Endothelial cell of umbilical vein (primary cell): ENCODE data around the gene NCKAP5. TPM values are rescaled to one million over a fixed set of nuclear protein-coding genes. Genes with fewer than 3 reads are reported as not detected.

Experiments
- BruUV-seq: library from RNA; stranded (reverse); fragments of 400-500 nt; replicated peaks from 2 replicates; lab custom pipeline; 2021; lab: Mats Ljungman, UMichigan
- CTCF ChIA-PET: fragments of 300-600, 350-600 bp; sonication (Branson Sonifier 250); formaldehyde crosslinking; loops from one replicate; lab custom pipeline; 2021; ENCODE audit warnings: antibody characterized with exemption, inconsistent platforms; lab: Charles Lee
- POLR2A ChIA-PET: fragments of 300-600, 350-600 bp; sonication (Branson Sonifier 250); formaldehyde crosslinking; loops from one replicate; lab custom pipeline; 2021; ENCODE audit warnings: antibody characterized with exemption, inconsistent platforms; lab: Charles Lee
- DNase-seq: peaks from one replicate; pipeline ENCODE4 v3.0.0-alpha.2; 2011; ENCODE audit warnings: low read depth, low spot score
- FAIRE-seq: peaks from 2 replicates; lab custom pipeline; 2011; peaks lifted over from hg19 to GRCh38; lab: Jason Lieb, UNC
- H2AFZ ChIP-seq: 2 replicates; pipeline ENCODE4 v1.6.0; 2012; ENCODE audit warnings: low read depth, low read length, control low read depth, inconsistent platforms
- H3K27ac ChIP-seq: 2 replicates; pipeline ENCODE4 v1.5.1; 2011; ENCODE audit warnings: low read depth, mild to moderate bottlenecking, control low read depth, low read length, moderate library complexity; ENCODE audit not compliant: insufficient read depth
- H3K27me3 ChIP-seq, 2 experiments: 2 replicates each; pipeline versions ENCODE4 v1.6.0 to v1.6.1; 2011; ENCODE audit warnings: low read length in 2 of 2, mixed read lengths in 1 of 2; ENCODE audit not compliant: control insufficient read depth in 2 of 2, insufficient read depth in 2 of 2
- H3K36me3 ChIP-seq, 2 experiments: 2 replicates in 1 of 2; 3 replicates in 1 of 2; pipeline ENCODE4 v1.5.1; 2011; ENCODE audit warnings: low read length in 2 of 2, mild to moderate bottlenecking in 1 of 2, moderate library complexity in 1 of 2; ENCODE audit not compliant: control insufficient read depth in 2 of 2, insufficient read depth in 2 of 2; ENCODE audit errors: extremely low read depth in 1 of 2
- H3K4me1 ChIP-seq: 3 replicates; pipeline ENCODE4 v1.5.1; 2011; ENCODE audit warnings: mild to moderate bottlenecking, low read length; ENCODE audit not compliant: control insufficient read depth, insufficient read depth; ENCODE audit errors: extremely low read depth
- H3K4me2 ChIP-seq: 2 replicates; pipeline ENCODE4 v1.6.1; 2011; ENCODE audit warnings: low read length, control low read depth, mixed read lengths; ENCODE audit not compliant: insufficient read depth
- H3K4me3 ChIP-seq, 3 experiments: fragments of 200-600 bp in 1 of 3; sonication (generic), shearing (Covaris generic) in 1 of 3; replicated peaks in 1 of 3; 2 replicates each; pipeline ENCODE4 v1.5.1; 2011 to 2016; ENCODE audit warnings: control low read depth in 3 of 3, low read length in 3 of 3, mild to moderate bottlenecking in 2 of 3, inconsistent platforms in 1 of 3, low read depth in 1 of 3, moderate library complexity in 1 of 3; ENCODE audit not compliant: insufficient read depth in 1 of 3
- H3K79me2 ChIP-seq: 2 replicates; pipeline ENCODE4 v1.6.0; 2012; ENCODE audit warnings: low read length, inconsistent platforms; ENCODE audit not compliant: control insufficient read depth, insufficient read depth
- H3K9ac ChIP-seq: replicated peaks from 2 replicates; pipeline ENCODE3; 2011; ENCODE audit warnings: low read length, control low read depth; ENCODE audit not compliant: insufficient read depth; ENCODE audit errors: extremely low read depth
- H3K9me1 ChIP-seq: replicated peaks from 3 replicates; pipeline ENCODE4 v1.6.0; 2011; ENCODE audit warnings: mild to moderate bottlenecking, low read length; ENCODE audit not compliant: control insufficient read depth, insufficient read depth; ENCODE audit errors: extremely low read depth
- H3K9me3 ChIP-seq: replicated peaks from 2 replicates; pipeline ENCODE4 v1.5.1; 2012; ENCODE audit warnings: low read length, inconsistent platforms; ENCODE audit not compliant: control insufficient read depth, insufficient read depth
- H4K20me1 ChIP-seq: replicated peaks from 2 replicates; pipeline ENCODE3; 2011; ENCODE audit warnings: mild to moderate bottlenecking, low read length; ENCODE audit not compliant: control insufficient read depth, insufficient read depth; ENCODE audit errors: extremely low read depth
- EZH2 ChIP-seq: IDR thresholded peaks from 2 replicates; pipeline ENCODE4 v1.6.1; 2012; ENCODE audit warnings: borderline replicate concordance, low read depth, mild to moderate bottlenecking, moderate library complexity, low read length, inconsistent platforms; ENCODE audit not compliant: severe bottlenecking
- FOS ChIP-seq: IDR thresholded peaks from 2 replicates; pipeline ENCODE4 v1.6.1; 2011; ENCODE audit warnings: mild to moderate bottlenecking, low read length, moderate library complexity, borderline replicate concordance; ENCODE audit not compliant: insufficient read depth
- GATA2 ChIP-seq: IDR thresholded peaks from 2 replicates; pipeline ENCODE4 v1.7.0; 2011; ENCODE audit warnings: low read depth, mild to moderate bottlenecking, moderate library complexity, mixed read lengths, low read length; ENCODE audit not compliant: insufficient read length, insufficient read depth
- MYC ChIP-seq: IDR thresholded peaks from one replicate; pipeline ENCODE4 v1.6.1; 2011; ENCODE audit warnings: mild to moderate bottlenecking, low read depth, low read length
- POLR2A ChIP-seq: IDR thresholded peaks from 2 replicates; pipeline ENCODE4 v1.6.1; 2012; ENCODE audit warnings: low read depth, mild to moderate bottlenecking, control low read depth, low read length
- POLR2AphosphoS5 ChIP-seq: IDR thresholded peaks from 2 replicates; pipeline ENCODE4 v1.6.1; 2012; ENCODE audit warnings: low read depth, mild to moderate bottlenecking, control low read depth, low read length, moderate library complexity; ENCODE audit not compliant: insufficient read depth
- dilution Hi-C: fragments of 300-500 bp; cut with MboI; formaldehyde crosslinking; loops from one replicate; pipeline ENCODE4 v1.15.0; 2019; ENCODE audit warnings: low sequenced_read_pairs; ENCODE audit not compliant: extremely low pct_ligation_motif_present
- intact Hi-C: fragments of 100-400 bp; cut with micrococcal nuclease; formaldehyde crosslinking; loops from one replicate; pipeline ENCODE4 v1.10.0; 2022
- polyA plus RNA-seq, 4 experiments: library from polyadenylated mRNA; depleted of rRNA in 3 of 4; stranded (reverse) in 3 of 4; unstranded in 1 of 4; fragments of >200 nt; gene quantifications; 2 replicates each; pipeline versions ENCODE4 v1.2.1 to v1.2.3, GENCODE V29; 2011 to 2012; ENCODE audit warnings: missing spikeins in 1 of 4
- total RNA-seq: library from RNA; stranded (reverse); gene quantifications from 2 replicates; pipeline ENCODE4 v1.2.3, GENCODE V29; 2021
- TF ChIP-seq, protein P1 (sequence below): IDR thresholded peaks from 2 replicates; pipeline ENCODE4 v1.6.1; 2011; ENCODE audit not compliant: insufficient read depth, insufficient read length
- TF ChIP-seq, protein P2 (sequence below), 2 donors: IDR thresholded peaks; 1 replicate in 1 of 2; 2 replicates in 1 of 2; pipeline ENCODE4 v1.5.1; 2011; ENCODE audit warnings: low read length in 2 of 2, mild to moderate bottlenecking in 2 of 2, moderate library complexity in 2 of 2, control low read depth in 1 of 2, inconsistent platforms in 1 of 2, low read depth in 1 of 2; ENCODE audit not compliant: insufficient read depth in 1 of 2; ENCODE audit errors: extremely low read depth in 1 of 2

Gene NCKAP5
- total and polyA plus RNA-seq, 2 donors (not counting 3 experiments of a cell fraction or from before 2014, with no cell fraction given): 0.47 to 3.3 TPM

GRCh38 chr2:133484784-133485183 lies 83.5 kb downstream of the NCKAP5 start:
- Histone ChIP-seq H2AFZ (no peak overlapping the region), H3K9me3 (no peaks in the 10 kb centered on the region), H3K4me2 (no peak overlapping the region), H4K20me1 (no peaks in the 10 kb centered on the region), H3K4me3 (no peak overlapping the region), H3K79me2 (no peaks in the 10 kb centered on the region), H3K27ac (no peak overlapping the region), H3K9ac (no peak overlapping the region), H3K9me1 (no peaks in the 10 kb centered on the region), H3K27me3 (peaks cover 0 to 2% of the 10 kb centered on the region in 2 experiments), H3K4me1 (no peaks in the 10 kb centered on the region), H3K36me3 (no peaks in the 10 kb centered on the region)
- ChIA-PET CTCF (no interaction called here), POLR2A (no interaction called here)
- dilution Hi-C loops: no loop called here
- TF ChIP-seq MYC (no peak), POLR2AphosphoS5 (no peak), EZH2 (no peak), POLR2A (no peak), GATA2 (no peak), FOS (no peak)
- TF ChIP-seq, protein P1, sequence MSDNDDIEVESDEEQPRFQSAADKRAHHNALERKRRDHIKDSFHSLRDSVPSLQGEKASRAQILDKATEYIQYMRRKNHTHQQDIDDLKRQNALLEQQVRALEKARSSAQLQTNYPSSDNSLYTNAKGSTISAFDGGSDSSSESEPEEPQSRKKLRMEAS: no peak
- TF ChIP-seq, protein P2, sequence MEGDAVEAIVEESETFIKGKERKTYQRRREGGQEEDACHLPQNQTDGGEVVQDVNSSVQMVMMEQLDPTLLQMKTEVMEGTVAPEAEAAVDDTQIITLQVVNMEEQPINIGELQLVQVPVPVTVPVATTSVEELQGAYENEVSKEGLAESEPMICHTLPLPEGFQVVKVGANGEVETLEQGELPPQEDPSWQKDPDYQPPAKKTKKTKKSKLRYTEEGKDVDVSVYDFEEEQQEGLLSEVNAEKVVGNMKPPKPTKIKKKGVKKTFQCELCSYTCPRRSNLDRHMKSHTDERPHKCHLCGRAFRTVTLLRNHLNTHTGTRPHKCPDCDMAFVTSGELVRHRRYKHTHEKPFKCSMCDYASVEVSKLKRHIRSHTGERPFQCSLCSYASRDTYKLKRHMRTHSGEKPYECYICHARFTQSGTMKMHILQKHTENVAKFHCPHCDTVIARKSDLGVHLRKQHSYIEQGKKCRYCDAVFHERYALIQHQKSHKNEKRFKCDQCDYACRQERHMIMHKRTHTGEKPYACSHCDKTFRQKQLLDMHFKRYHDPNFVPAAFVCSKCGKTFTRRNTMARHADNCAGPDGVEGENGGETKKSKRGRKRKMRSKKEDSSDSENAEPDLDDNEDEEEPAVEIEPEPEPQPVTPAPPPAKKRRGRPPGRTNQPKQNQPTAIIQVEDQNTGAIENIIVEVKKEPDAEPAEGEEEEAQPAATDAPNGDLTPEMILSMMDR (IDR thresholded peaks at IDR 0.05; ENCODE audit: extremely low read depth in 1 of 2, insufficient read depth in 1 of 2, low read depth in 1 of 2, low read length in 2 of 2): no peak
- BruUV-seq: no TSS peak
- FAIRE-seq (no peak), DNase-seq (no peak)
- intact Hi-C loops: no loop called here
